Endothelial cell (in vitro differentiated cells): Measurements from ENCODE around the gene AGPAT2. TPM values are rescaled to one million over a fixed set of nuclear protein-coding genes. Genes with fewer than 3 reads are reported as not detected.
A peak's percentile ranks its signal among the peaks of the same experiment; 100 is the strongest.

Source experiments
- DNase-seq: peaks from one replicate; pipeline ENCODE4 v3.0.0; 2021; ENCODE audit warnings: low spot score
- H3K27ac Mint-ChIP-seq: one replicate; pipeline ENCODE4 v1.8.0; 2021; ENCODE audit warnings: mixed read lengths, inconsistent platforms; ENCODE audit not compliant: unreplicated experiment
- H3K27me3 Mint-ChIP-seq: one replicate; pipeline ENCODE4 v1.8.0; 2021; ENCODE audit warnings: mild to moderate bottlenecking, moderate library complexity, mixed read lengths, inconsistent platforms; ENCODE audit not compliant: unreplicated experiment
- H3K36me3 Mint-ChIP-seq: one replicate; pipeline ENCODE4 v1.8.0; 2021; ENCODE audit warnings: mild to moderate bottlenecking, low read depth, mixed read lengths, inconsistent platforms; ENCODE audit not compliant: unreplicated experiment
- H3K4me1 Mint-ChIP-seq: one replicate; pipeline ENCODE4 v1.8.0; 2021; ENCODE audit warnings: mild to moderate bottlenecking, mixed read lengths, inconsistent platforms; ENCODE audit not compliant: unreplicated experiment
- H3K4me3 Mint-ChIP-seq: one replicate; pipeline ENCODE4 v1.8.0; 2021; ENCODE audit warnings: mild to moderate bottlenecking, mixed read lengths, inconsistent platforms; ENCODE audit not compliant: unreplicated experiment
- H3K9me3 Mint-ChIP-seq: one replicate; pipeline ENCODE4 v1.8.0; 2021; ENCODE audit warnings: mixed read lengths, inconsistent platforms; ENCODE audit not compliant: unreplicated experiment
- CTCF ChIP-seq: fragments of 200-600 bp; sonication (generic); IDR thresholded peaks from one replicate; pipeline ENCODE4 v1.5.0; 2021; ENCODE audit warnings: antibody characterized with exemption; ENCODE audit not compliant: unreplicated experiment
- total RNA-seq: library from RNA; stranded (reverse); fragmentation: NEBNext Ultra II Directional; extraction: Animal tissue kit (Norgen Biotek cat#: 25700); gene quantifications from one replicate; pipeline ENCODE4 v1.2.1, GENCODE V29; 2021; ENCODE audit not compliant: unreplicated experiment

The AGPAT2 gene
- total RNA-seq, 1 donor from 2014 or later, result 38.9 TPM

DNA sequence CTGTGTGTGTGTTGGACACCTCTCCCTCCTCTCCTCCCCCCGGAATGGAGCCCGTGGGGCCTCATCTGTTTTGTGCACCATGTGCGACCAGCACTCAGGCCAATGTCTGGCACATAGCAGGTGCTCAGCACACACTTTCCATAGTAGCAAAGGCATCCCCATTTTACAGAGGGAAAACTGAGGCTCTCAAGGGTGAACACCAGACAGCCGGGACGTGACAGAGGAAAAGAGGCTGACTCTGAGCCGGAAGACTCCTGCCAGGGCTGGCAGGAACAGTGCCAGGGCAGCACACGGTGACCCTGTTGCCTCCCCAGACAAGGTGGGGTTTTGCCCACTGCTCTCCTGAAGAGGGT is 1.8 kb upstream of the AGPAT2 start:
- TF ChIP-seq CTCF, result no peak
- Mint-ChIP-seq H3K4me1 (peaks cover 11% of the 10 kb centered on the region), H3K4me3 (peak overlapping the region; percentile 83), H3K27me3 (peaks cover 21% of the 10 kb centered on the region), H3K27ac (peak overlapping the region; percentile 61), H3K9me3 (no peaks in the 10 kb centered on the region), H3K36me3 (peaks cover 2% of the 10 kb centered on the region)
- DNase-seq, result no peak

DNA sequence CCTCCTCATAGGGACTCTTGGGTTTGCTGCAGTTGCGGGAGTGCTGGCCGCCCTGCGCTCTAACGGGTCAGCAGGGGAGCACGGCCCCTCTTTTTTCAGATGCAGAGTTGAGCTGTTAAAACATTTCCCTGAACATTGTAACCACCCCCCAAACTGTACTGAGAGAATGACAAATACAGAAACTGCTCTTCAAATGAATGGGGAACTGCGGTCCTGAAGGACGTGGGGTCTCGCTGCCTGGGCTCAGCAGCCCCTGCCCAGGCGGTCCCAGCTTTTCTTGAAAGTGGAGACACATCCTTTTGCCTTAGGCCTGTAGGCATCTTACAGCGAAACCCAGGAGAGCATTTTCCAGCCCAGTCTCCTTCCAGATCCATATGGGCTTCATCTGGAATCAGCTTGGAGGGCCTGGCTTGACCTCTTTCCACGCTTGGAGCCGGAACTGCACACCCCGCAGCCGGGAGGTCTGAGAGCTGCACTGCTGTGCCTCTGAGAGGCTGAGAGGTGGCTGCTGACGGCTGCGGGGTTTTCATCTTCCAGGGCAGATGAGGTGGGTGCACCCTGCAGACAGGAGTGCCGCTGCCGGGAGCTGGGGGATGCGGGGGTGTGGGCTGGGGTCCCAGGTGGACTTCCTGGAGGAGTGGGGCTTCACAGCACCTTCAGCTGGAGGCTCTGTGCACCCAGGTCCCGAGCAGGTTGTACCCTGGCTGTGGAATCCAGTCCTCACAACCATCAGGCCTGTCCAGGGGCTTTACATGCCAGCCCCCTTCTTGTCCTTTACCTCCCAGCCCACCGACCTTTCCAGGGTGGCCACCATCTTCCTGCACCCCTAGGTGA is 1.2 kb upstream of the AGPAT2 start:
- H3K36me3 Mint-ChIP-seq, result peaks cover 5% of the 10 kb centered on the region
- H3K9me3 Mint-ChIP-seq, result no peaks in the 10 kb centered on the region
- H3K4me3 Mint-ChIP-seq, result peak overlapping the region; percentile 83
- H3K27me3 Mint-ChIP-seq, result peaks cover 26% of the 10 kb centered on the region
- peak; percentile 9 for DNase-seq
- peaks cover 11% of the 10 kb centered on the region for H3K4me1 Mint-ChIP-seq
- peak overlapping the region; percentile 61 for H3K27ac Mint-ChIP-seq
- TF ChIP-seq CTCF, result no peak

DNA sequence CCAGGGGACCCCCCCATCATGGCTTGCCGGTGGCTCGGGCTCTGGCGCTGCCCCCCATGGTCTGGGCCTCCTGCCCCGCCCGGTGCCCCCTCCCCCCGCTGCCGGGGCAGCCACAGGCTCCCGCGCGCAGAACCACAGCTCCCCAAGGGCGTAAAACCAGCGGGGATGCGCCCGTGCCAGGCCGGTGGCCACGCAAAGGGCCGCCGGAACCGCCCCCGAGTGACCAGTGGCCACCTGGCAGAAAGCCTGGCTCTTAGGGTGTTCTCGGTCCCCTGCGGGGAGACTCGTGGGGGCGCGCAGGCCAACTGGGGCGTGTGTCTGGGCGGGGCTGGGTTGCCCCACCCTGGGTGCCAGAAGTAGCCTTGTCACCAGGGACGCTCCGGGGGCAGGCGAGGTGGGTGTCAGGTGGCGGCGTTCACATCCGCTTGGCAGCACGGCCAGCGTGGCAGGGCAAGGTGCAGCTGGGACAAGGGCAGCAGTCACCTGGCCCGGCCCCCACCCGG is 515 bp upstream of the AGPAT2 start:
- peak overlapping the region; percentile 47 for H3K4me3 Mint-ChIP-seq
- peaks cover 32% of the 10 kb centered on the region for H3K27me3 Mint-ChIP-seq
- H3K4me1 Mint-ChIP-seq, result peaks cover 4% of the 10 kb centered on the region
- no peaks in the 10 kb centered on the region for H3K9me3 Mint-ChIP-seq
- TF ChIP-seq CTCF, result no peak
- peaks cover 5% of the 10 kb centered on the region for H3K36me3 Mint-ChIP-seq
- peak; percentile 28 for DNase-seq
- H3K27ac Mint-ChIP-seq, result no peak overlapping the region

DNA sequence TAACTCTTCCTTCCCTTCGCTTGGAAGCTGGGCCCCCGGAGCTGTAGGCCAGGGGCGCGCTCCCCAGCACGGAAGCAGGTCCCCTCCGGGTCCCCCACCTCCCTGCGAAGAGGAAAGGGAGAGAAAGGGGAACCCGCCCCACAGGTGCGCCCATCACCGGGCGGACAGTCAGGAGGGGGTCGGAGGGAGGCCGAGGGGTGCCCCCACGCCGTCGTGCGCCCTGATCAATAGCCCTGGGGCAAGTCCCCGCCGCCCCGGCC is 793 bp downstream of the AGPAT2 start:
- H3K36me3 Mint-ChIP-seq, result peaks cover 5% of the 10 kb centered on the region
- H3K9me3 Mint-ChIP-seq, result no peaks in the 10 kb centered on the region
- H3K4me1 Mint-ChIP-seq, result peaks cover 3% of the 10 kb centered on the region
- DNase-seq, result no peak
- peak overlapping the region; percentile 92 for H3K4me3 Mint-ChIP-seq
- no peak for TF ChIP-seq CTCF
- H3K27ac Mint-ChIP-seq, result no peak overlapping the region
- peaks cover 43% of the 10 kb centered on the region for H3K27me3 Mint-ChIP-seq

- no peak for TF ChIP-seq CTCF
- H3K36me3 Mint-ChIP-seq, result peaks cover 5% of the 10 kb centered on the region
- peak overlapping the region; percentile 67 for H3K27ac Mint-ChIP-seq
- peak; percentile 39 for DNase-seq
- peaks cover 3% of the 10 kb centered on the region for H3K4me1 Mint-ChIP-seq
- H3K27me3 Mint-ChIP-seq, result peaks cover 49% of the 10 kb centered on the region
- peak overlapping the region; percentile 92 for H3K4me3 Mint-ChIP-seq
- no peaks in the 10 kb centered on the region for H3K9me3 Mint-ChIP-seq
Observed at GRCh38 chr9:136685790-136686533, 1.3 kb downstream of the AGPAT2 start.
